NCI-H2227 (cell line): ENCODE data around the gene ZNF837.
"Not testable (repeated sequence)": the region's sequence is repeated elsewhere in the genome, so short reads cannot be mapped to it uniquely, and the experiment has no call there.

ENCODE experiments used
- DNase-seq: peaks from one replicate; lab custom pipeline; 2025; ENCODE audit not compliant: unreplicated experiment; lab: John Stamatoyannopoulos, UW

Gene ZNF837

GRCh38 chr19:58351990-58352755 is 28.7 kb downstream of the ZNF837 start:
- no peak for DNase-seq

GRCh38 chr19:58351558-58351878 is 29.3 kb downstream of the ZNF837 start:
- no peak for DNase-seq

- DNase-seq: no peak
Observed at GRCh38 chr19:58350871-58351557, 29.8 kb downstream of the ZNF837 start.

- DNase-seq: no peak
Observed at GRCh38 chr19:58350001-58350861, 30.6 kb downstream of the ZNF837 start.

- DNase-seq: no peak
Observed at GRCh38 chr19:58349590-58349989, 31.2 kb downstream of the ZNF837 start.

GRCh38 chr19:58348080-58348479 is 32.8 kb downstream of the ZNF837 start:
- DNase-seq: not testable (repeated sequence)

- DNase-seq: peak; percentile 96
Observed at GRCh38 chr19:58346961-58347929, 33.6 kb downstream of the ZNF837 start.

- no peak for DNase-seq
Observed at GRCh38 chr19:58345558-58345957, 35.3 kb downstream of the ZNF837 start.

GRCh38 chr19:58338825-58339558 is 41.8 kb downstream of the ZNF837 start:
- no peak for DNase-seq

- DNase-seq: no peak
Observed at GRCh38 chr19:58338336-58338735, 42.5 kb downstream of the ZNF837 start.

GRCh38 chr19:58336820-58337219 is 44.0 kb downstream of the ZNF837 start:
- no peak for DNase-seq

- no peak for DNase-seq
Observed at GRCh38 chr19:58336216-58336615, 44.6 kb downstream of the ZNF837 start.

- no peak for DNase-seq
Observed at GRCh38 chr19:58335630-58336029, 45.2 kb downstream of the ZNF837 start.

- DNase-seq: no peak
Observed at GRCh38 chr19:58334691-58335249, 46.1 kb downstream of the ZNF837 start.

- no peak for DNase-seq
Observed at GRCh38 chr19:58332697-58333096, 48.1 kb downstream of the ZNF837 start.

- DNase-seq: no peak
Observed at GRCh38 chr19:58330458-58330857, 50.4 kb downstream of the ZNF837 start.

GRCh38 chr19:58328999-58329398 is 51.8 kb downstream of the ZNF837 start:
- peak; percentile 33 for DNase-seq

- peak; percentile 100 for DNase-seq
Observed at GRCh38 chr19:58326914-58327726, 53.7 kb downstream of the ZNF837 start, which contains the start of gene ZSCAN22. ZSCAN22 (plus strand) TSS chr19:58326994; CDS start chr19:58334803, 7,809 bp downstream.

- no peak for DNase-seq
Observed at GRCh38 chr19:58326501-58326913, 54.3 kb downstream of the ZNF837 start.
